Tibial artery (tissue), 4 donors: ENCODE results near the gene RPL28.

Experiments
- DNase-seq, 2 donors: peaks; one replicate each; pipeline ENCODE4 v3.0.0-alpha.2; 2019
- H3K27ac ChIP-seq, 2 donors: fragments of 200-600 bp; sonication (generic) in 1 of 2; 1 replicate in 1 of 2; 2 replicates in 1 of 2; pipeline ENCODE4 v1.5.1; 2018 to 2019; ENCODE audit warnings: mild to moderate bottlenecking in 1 of 2
- H3K27me3 ChIP-seq, 2 donors: fragments of 200-600 bp; sonication (generic) in 1 of 2; one replicate each; pipeline versions ENCODE4 v1.5.1 to v1.6.0; 2016 to 2019
- H3K36me3 ChIP-seq, 3 donors: fragments of 200-600 bp; sonication (generic) in 2 of 3; one replicate each; pipeline ENCODE4 v1.5.1; 2016 to 2019; ENCODE audit warnings: mild to moderate bottlenecking in 2 of 3
- H3K4me1 ChIP-seq, 4 donors: fragments of 200-600 bp; sonication (generic) in 2 of 4; 1 replicate in 3 of 4; 2 replicates in 1 of 4; pipeline ENCODE4 v1.5.1; 2016 to 2019
- H3K4me3 ChIP-seq, 2 donors: fragments of 200-600 bp; sonication (generic) in 1 of 2; 1 replicate in 1 of 2; 2 replicates in 1 of 2; pipeline ENCODE4 v1.5.1; 2018 to 2019; ENCODE audit warnings: mild to moderate bottlenecking in 2 of 2
- H3K9me3 ChIP-seq, 3 donors: fragments of 200-600 bp; sonication (generic) in 1 of 3; one replicate each; pipeline ENCODE4 v1.5.1; 2016 to 2019
- CTCF ChIP-seq, 2 experiments: fragments of 200-600 bp in 1 of 2; fragments of 450-650 bp in 1 of 2; IDR thresholded peaks; one replicate each; pipeline ENCODE4 v1.5.1; 2017 to 2019; ENCODE audit warnings: antibody characterized with exemption in 2 of 2, mild to moderate bottlenecking in 1 of 2, moderate library complexity in 1 of 2
- intact Hi-C: fragments of 100-400 bp; cut with DNase I; formaldehyde crosslinking; loops from one replicate; pipeline ENCODE4 v1.15.0; 2023; ENCODE audit warnings: low total_unique reads

The RPL28 gene

GRCh38 chr19:55382013-55382412 is 3.7 kb upstream of the RPL28 start:
- peaks cover 0 to 9% of the 10 kb centered on the region in 2 donors for H3K27me3 ChIP-seq
- no peak for DNase-seq
- H3K36me3 ChIP-seq, result peaks cover 0 to under 1% (median under 1%) of the 10 kb centered on the region in 3 donors
- no peaks in the 10 kb centered on the region for H3K9me3 ChIP-seq
- peaks cover 0 to 24% (median 23%) of the 10 kb centered on the region in 4 donors for H3K4me1 ChIP-seq
- intact Hi-C loops, result loop anchor here (5.0 kb wide), 1 partner anchor 80 kb away; no protein-coding TSS in a partner anchor
- H3K27ac ChIP-seq, result no peak overlapping the region
- H3K4me3 ChIP-seq, result no peak overlapping the region
- TF ChIP-seq CTCF (IDR thresholded peaks at IDR 0.05), result no peak

GRCh38 chr19:55382522-55383054 is 3.1 kb upstream of the RPL28 start:
- Histone ChIP-seq H3K27me3 (peaks cover 0 to 4% of the 10 kb centered on the region in 2 donors), H3K27ac (no peak overlapping the region), H3K4me3 (no peak overlapping the region), H3K9me3 (no peaks in the 10 kb centered on the region), H3K4me1 (peaks cover 0 to 30% (median 29%) of the 10 kb centered on the region in 4 donors), H3K36me3 (peaks cover 0 to 7% (median 6%) of the 10 kb centered on the region in 3 donors)
- intact Hi-C loops, result loop anchor here (5.0 kb wide), 1 partner anchor 80 kb away; no protein-coding TSS in a partner anchor
- no peak for DNase-seq
- TF ChIP-seq CTCF (IDR thresholded peaks at IDR 0.05), result no peak

GRCh38 chr19:55383279-55384130 is 2.2 kb upstream of the RPL28 start:
- no peaks in the 10 kb centered on the region for H3K27me3 ChIP-seq
- intact Hi-C loops, result loop anchor here (2.0 to 5.0 kb wide), 2 partner anchors 45 to 81 kb away; partner anchors contain the start of gene KMT5C
- peak in 1 of 2 experiments; percentile 17 for TF ChIP-seq CTCF (IDR thresholded peaks at IDR 0.05)
- H3K36me3 ChIP-seq, result peaks cover 2 to 16% (median 16%) of the 10 kb centered on the region in 3 donors
- peaks cover 0 to 39% (median 38%) of the 10 kb centered on the region in 4 donors for H3K4me1 ChIP-seq
- peak overlapping the region; percentile 85 to 94 for H3K27ac ChIP-seq
- DNase-seq, result no peak
- no peaks in the 10 kb centered on the region for H3K9me3 ChIP-seq
- peak overlapping the region; percentile 78 to 93 for H3K4me3 ChIP-seq

GRCh38 chr19:55384131-55384919 is 1.4 kb upstream of the RPL28 start, which contains the start of gene TMEM238:
TMEM238 (minus strand) TSS chr19:55384292; CDS start chr19:55384259, 33 bp downstream.
- no peaks in the 10 kb centered on the region for H3K27me3 ChIP-seq
- peaks cover 4 to 24% (median 24%) of the 10 kb centered on the region in 3 donors for H3K36me3 ChIP-seq
- peak within 1 kb of the TSS; percentile 85 to 94 for H3K27ac ChIP-seq
- peaks cover 0 to 47% (median 45%) of the 10 kb centered on the region in 4 donors for H3K4me1 ChIP-seq
- no peaks in the 10 kb centered on the region for H3K9me3 ChIP-seq
- DNase-seq, result no peak
- no peak for TF ChIP-seq CTCF (IDR thresholded peaks at IDR 0.05)
- peak within 1 kb of the TSS; percentile 78 to 93 for H3K4me3 ChIP-seq
- intact Hi-C loops, result loop anchor here (2.0 to 5.0 kb wide), 2 partner anchors 46 to 82 kb away; partner anchors contain the start of gene KMT5C
